Testis (tissue), 3 donors: ENCODE results near the gene NAPEPLD. TPM values are rescaled to one million over a fixed set of nuclear protein-coding genes. Genes with fewer than 3 reads are reported as not detected.

Experiments used
- DNase-seq: peaks from one replicate; pipeline ENCODE4 v3.0.0-alpha.2; 2019
- H3K27ac ChIP-seq, 2 donors: fragments of 200-600 bp; sonication (generic); one replicate each; pipeline ENCODE4 v1.5.1; 2019
- H3K27me3 ChIP-seq: fragments of 200-600 bp; sonication (generic); one replicate; pipeline ENCODE4 v1.5.1; 2019
- H3K36me3 ChIP-seq: fragments of 200-600 bp; sonication (generic); one replicate; pipeline ENCODE4 v1.5.1; 2017; ENCODE audit warnings: low read depth; ENCODE audit errors: missing control alignments
- H3K4me1 ChIP-seq: fragments of 200-600 bp; sonication (generic); one replicate; pipeline ENCODE4 v1.5.1; 2019
- H3K4me3 ChIP-seq, 2 donors: fragments of 200-600 bp; sonication (generic); one replicate each; pipeline ENCODE4 v1.5.1; 2017 to 2019
- H3K9me3 ChIP-seq: fragments of 200-600 bp; sonication (generic); one replicate; pipeline ENCODE4 v1.5.1; 2017
- POLR2A ChIP-seq: fragments of 450-650 bp; IDR thresholded peaks from one replicate; pipeline ENCODE4 v1.6.1; 2017; ENCODE audit warnings: antibody characterized with exemption, mild to moderate bottlenecking, moderate library complexity
- WGBS, 2 donors: methylation state at CpG; one replicate each; pipeline ENCODE4 v1.1.5; 2018; 5-methylcytosine and 5-hydroxymethylcytosine counted together
- intact Hi-C: fragments of 100-400 bp; cut with DNase I; formaldehyde crosslinking; loops from one replicate; pipeline ENCODE4 v1.15.1; 2023; ENCODE audit warnings: low total_unique reads
- polyA plus RNA-seq: library from polyadenylated mRNA; stranded (reverse); fragments of 350-450 nt; fragmentation: Illumina TruSeq; extraction: RNeasy Lipid Tissue Mini Kit (QIAGEN cat#74804); gene quantifications from one replicate; pipeline ENCODE4 v1.2.3, GENCODE V29; 2014; ENCODE audit warnings: low read depth, low replicate concordance; ENCODE audit not compliant: insufficient read depth
- total RNA-seq, 2 donors: library from RNA; depleted of rRNA; stranded (reverse); fragments of >200 nt; gene quantifications; one replicate each; pipeline ENCODE4 v1.2.3, GENCODE V29; 2016
- TF ChIP-seq, protein P1 (sequence below), 3 experiments: fragments of 450-650 bp in 2 of 3; fragments of 200-600 bp in 1 of 3; sonication (generic) in 1 of 3; IDR thresholded peaks; one replicate each; pipeline ENCODE4 v1.5.1; 2016 to 2019; ENCODE audit warnings: antibody characterized with exemption in 3 of 3, mild to moderate bottlenecking in 2 of 3, moderate library complexity in 1 of 3

Gene NAPEPLD
- total and polyA plus RNA-seq, 3 donors from 2014 or later = 32.3 to 53.1 (median 44.7) TPM

DNA sequence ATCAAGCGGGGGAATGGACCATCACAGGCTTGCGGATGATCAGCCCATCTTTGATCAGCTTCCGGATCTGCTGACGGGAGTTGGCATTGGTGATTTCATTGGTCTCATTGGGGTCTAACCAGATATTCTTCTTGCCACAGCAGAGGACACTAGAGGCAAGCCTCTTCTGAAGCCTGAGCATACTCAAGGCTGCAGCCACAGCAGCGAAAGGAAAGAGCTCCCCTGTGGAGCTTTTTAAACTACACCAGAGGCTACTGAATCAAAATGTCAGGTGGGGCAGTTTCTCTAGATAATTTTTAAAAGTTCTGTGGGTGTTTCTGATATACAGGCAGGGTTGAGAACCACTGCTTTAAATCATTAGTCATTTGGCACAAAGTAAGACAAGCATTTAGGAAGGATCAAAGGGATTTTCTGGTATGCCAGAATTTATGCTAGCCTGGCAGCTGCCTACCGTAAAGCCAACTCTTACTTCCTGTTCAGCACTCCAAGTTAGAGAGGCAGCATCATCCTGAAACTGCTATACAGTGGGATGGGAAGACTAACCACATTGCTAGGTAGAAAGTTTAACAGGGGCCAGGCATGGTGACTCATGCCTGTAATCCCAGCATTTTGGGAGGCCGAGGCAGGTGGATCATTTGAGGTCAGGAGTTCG is 7.0 kb downstream of the NAPEPLD start:
- H3K27ac ChIP-seq = no peak overlapping the region
- no peaks in the 10 kb centered on the region for H3K27me3 ChIP-seq
- H3K9me3 ChIP-seq = no peaks in the 10 kb centered on the region
- TF ChIP-seq, protein P1, sequence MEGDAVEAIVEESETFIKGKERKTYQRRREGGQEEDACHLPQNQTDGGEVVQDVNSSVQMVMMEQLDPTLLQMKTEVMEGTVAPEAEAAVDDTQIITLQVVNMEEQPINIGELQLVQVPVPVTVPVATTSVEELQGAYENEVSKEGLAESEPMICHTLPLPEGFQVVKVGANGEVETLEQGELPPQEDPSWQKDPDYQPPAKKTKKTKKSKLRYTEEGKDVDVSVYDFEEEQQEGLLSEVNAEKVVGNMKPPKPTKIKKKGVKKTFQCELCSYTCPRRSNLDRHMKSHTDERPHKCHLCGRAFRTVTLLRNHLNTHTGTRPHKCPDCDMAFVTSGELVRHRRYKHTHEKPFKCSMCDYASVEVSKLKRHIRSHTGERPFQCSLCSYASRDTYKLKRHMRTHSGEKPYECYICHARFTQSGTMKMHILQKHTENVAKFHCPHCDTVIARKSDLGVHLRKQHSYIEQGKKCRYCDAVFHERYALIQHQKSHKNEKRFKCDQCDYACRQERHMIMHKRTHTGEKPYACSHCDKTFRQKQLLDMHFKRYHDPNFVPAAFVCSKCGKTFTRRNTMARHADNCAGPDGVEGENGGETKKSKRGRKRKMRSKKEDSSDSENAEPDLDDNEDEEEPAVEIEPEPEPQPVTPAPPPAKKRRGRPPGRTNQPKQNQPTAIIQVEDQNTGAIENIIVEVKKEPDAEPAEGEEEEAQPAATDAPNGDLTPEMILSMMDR (IDR thresholded peaks at IDR 0.05) = no peak
- TF ChIP-seq POLR2A = no peak
- peaks cover 11% of the 10 kb centered on the region for H3K4me1 ChIP-seq
- intact Hi-C loops = no loop called here
- no peak for DNase-seq
- H3K4me3 ChIP-seq = no peak overlapping the region
- WGBS, 2 donors = 89 to 92% methylated on average over 5 to 8 of the region's 8 CpGs
- H3K36me3 ChIP-seq = no peaks in the 10 kb centered on the region

DNA sequence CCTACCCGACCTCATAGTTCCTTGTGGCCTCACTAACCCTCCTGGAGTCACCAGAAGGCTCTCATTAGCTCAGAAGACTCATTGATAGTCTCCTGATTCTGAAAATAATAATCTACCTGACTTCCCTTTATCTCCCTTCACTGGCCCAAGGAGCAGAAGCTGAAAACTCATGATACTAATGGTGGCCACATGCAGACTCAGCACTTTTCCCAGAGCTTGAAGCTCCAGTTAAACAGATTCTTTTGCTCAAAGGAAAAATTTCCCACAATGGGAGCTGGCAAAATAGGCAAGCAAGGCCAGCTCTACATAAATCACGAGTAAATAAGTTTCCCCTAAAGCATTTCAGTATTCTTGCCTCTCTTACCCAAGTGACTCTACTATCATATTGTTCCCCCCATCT is 8.2 kb downstream of the NAPEPLD start:
- DNase-seq = no peak
- H3K4me1 ChIP-seq = peaks cover 9% of the 10 kb centered on the region
- no peak overlapping the region for H3K27ac ChIP-seq
- no peak for TF ChIP-seq POLR2A
- TF ChIP-seq, protein P1 (IDR thresholded peaks at IDR 0.05) = no peak
- 88 to 90% methylated on average over 2 of the region's 2 CpGs for WGBS, 2 donors
- H3K9me3 ChIP-seq = no peaks in the 10 kb centered on the region
- no peak overlapping the region for H3K4me3 ChIP-seq
- intact Hi-C loops = no loop called here
- H3K36me3 ChIP-seq = no peaks in the 10 kb centered on the region
- no peaks in the 10 kb centered on the region for H3K27me3 ChIP-seq

DNA sequence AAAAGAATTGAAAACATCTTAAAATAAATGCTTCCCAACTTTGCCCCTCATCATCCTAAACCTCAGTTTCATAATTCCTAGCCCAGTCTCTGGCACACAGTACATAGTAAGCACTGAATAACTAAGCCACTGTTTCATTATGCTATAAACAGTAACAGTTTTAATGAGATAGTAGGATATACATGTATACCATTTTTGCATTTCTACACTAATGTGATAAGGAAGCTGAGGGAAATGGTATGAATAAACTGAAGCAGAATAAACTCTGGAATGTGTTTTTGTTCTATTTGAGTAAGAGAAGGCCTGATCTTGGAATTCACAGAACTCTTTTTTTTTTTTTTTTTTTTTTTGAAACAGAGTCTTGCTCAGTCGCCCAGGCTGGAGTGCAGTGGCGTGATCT is 8.8 kb downstream of the NAPEPLD start:
- H3K9me3 ChIP-seq = no peaks in the 10 kb centered on the region
- peak overlapping the region in 1 of 2 donors; percentile 39 for H3K27ac ChIP-seq
- no peaks in the 10 kb centered on the region for H3K36me3 ChIP-seq
- H3K4me3 ChIP-seq = no peak overlapping the region
- peaks cover 15% of the 10 kb centered on the region for H3K4me1 ChIP-seq
- 63 to 73% methylated on average over 2 of the region's 2 CpGs for WGBS, 2 donors
- no peak for TF ChIP-seq POLR2A
- TF ChIP-seq, protein P1 (IDR thresholded peaks at IDR 0.05) = no peak
- H3K27me3 ChIP-seq = no peaks in the 10 kb centered on the region
- intact Hi-C loops = no loop called here
- no peak for DNase-seq

DNA sequence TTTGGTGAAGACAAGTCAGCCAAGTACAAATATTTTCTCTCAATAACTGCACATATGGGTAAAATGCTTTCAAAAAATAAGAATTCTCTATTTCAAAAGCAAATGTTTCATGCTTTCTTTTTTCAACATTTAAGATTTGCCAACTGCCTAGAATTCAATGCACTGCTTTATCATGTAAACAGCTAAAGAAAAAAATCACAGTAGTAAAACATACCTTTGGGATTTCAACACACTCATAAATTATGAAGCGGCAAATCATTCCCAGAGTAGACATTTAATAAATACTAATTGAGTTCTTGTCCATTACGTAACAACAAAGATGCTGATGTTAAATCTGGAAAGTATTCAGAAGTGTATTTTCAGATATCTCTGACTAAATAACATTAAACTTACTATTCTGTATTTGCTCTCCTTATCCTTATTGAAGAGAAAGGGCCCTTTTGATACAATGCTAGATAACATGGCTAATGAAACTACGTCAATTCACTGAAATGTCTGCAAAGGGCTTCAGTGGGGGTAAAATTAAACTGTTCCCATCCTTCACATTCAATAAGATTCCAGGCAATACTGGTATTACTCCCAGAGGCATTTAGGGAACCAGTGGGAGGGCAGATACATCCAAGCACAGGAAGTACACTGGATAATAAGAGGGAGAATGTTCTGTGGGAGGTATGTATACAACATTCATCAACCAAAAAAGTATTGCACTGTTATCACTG is 13.9 kb downstream of the NAPEPLD start:
- Histone ChIP-seq H3K27ac (peak overlapping the region; percentile 46 to 59), H3K9me3 (no peaks in the 10 kb centered on the region), H3K27me3 (no peaks in the 10 kb centered on the region), H3K4me3 (no peak overlapping the region), H3K4me1 (peaks cover 40% of the 10 kb centered on the region), H3K36me3 (no peaks in the 10 kb centered on the region)
- TF ChIP-seq POLR2A = no peak
- TF ChIP-seq, protein P1 (IDR thresholded peaks at IDR 0.05) = no peak
- intact Hi-C loops = no loop called here
- DNase-seq = no peak
- 42 to 44% methylated on average over 3 of the region's 3 CpGs for WGBS, 2 donors
